IMR-90 (cell line): ENCODE data around the gene ZNF609. TPM values are rescaled to one million over a fixed set of nuclear protein-coding genes. Genes with fewer than 3 reads are reported as not detected.

Experiments used
- ATAC-seq: fragments of 200-7000 bp; cut with Tn5 transposase; 2 replicates; pipeline ENCODE4 v1.9.1; 2020; ENCODE audit warnings: low read depth, mild to moderate bottlenecking, moderate library complexity
- BruUV-seq: library from RNA; stranded (reverse); fragments of 400-500 nt; replicated peaks from 2 replicates; lab custom pipeline; 2021; lab: Mats Ljungman, UMichigan
- CTCF ChIA-PET: fragments of 300-600 bp; formaldehyde crosslinking; extraction: SDS; loops from one replicate; lab custom pipeline; 2021; ENCODE audit warnings: antibody characterized with exemption; lab: Yijun Ruan, JAX
- POLR2A ChIA-PET: fragments of 300-600 bp; sonication (Branson Sonifier 250); formaldehyde crosslinking; loops from one replicate; lab custom pipeline; 2022; ENCODE audit warnings: antibody characterized with exemption; ENCODE audit not compliant: unreplicated experiment; lab: Charles Lee
- DNase-seq: peaks from one replicate; pipeline ENCODE4 v3.0.0; 2013
- H2AFZ ChIP-seq: replicated peaks from 2 replicates; pipeline ENCODE3; 2013; ENCODE audit warnings: low read length, mild to moderate bottlenecking; ENCODE audit not compliant: poor library complexity
- H2AK5ac ChIP-seq: 2 replicates; pipeline ENCODE4 v1.6.1; 2013; ENCODE audit warnings: low read depth, low read length, inconsistent platforms
- H2AK9ac ChIP-seq: replicated peaks from 2 replicates; pipeline ENCODE3; 2013; ENCODE audit warnings: mild to moderate bottlenecking, low read depth, low read length, moderate library complexity; ENCODE audit not compliant: poor library complexity
- H2BK120ac ChIP-seq: 2 replicates; pipeline ENCODE4 v1.6.1; 2013; ENCODE audit warnings: low read depth, low read length, inconsistent platforms
- H2BK15ac ChIP-seq: 3 replicates; pipeline ENCODE4 v1.6.1; 2013; ENCODE audit warnings: low read depth, low read length, inconsistent platforms
- H2BK20ac ChIP-seq: 2 replicates; pipeline ENCODE4 v1.6.1; 2013; ENCODE audit warnings: low read depth, mild to moderate bottlenecking, inconsistent platforms, low read length, moderate library complexity
- H2BK5ac ChIP-seq: 2 replicates; pipeline ENCODE4 v1.6.1; 2013; ENCODE audit warnings: mild to moderate bottlenecking, low read depth, low read length, inconsistent platforms; ENCODE audit not compliant: poor library complexity, severe bottlenecking
- H3K14ac ChIP-seq: replicated peaks from 2 replicates; pipeline ENCODE4 v1.6.1; 2013; ENCODE audit warnings: low read depth, low read length, inconsistent platforms
- H3K18ac ChIP-seq: 2 replicates; pipeline ENCODE4 v1.6.1; 2013; ENCODE audit warnings: low read depth, low read length, control low read depth
- H3K23ac ChIP-seq: 2 replicates; pipeline ENCODE4 v1.6.1; 2013; ENCODE audit warnings: low read depth, low read length, inconsistent platforms
- H3K27ac ChIP-seq: 2 replicates; pipeline ENCODE4 v1.5.1; 2013; ENCODE audit warnings: mild to moderate bottlenecking, control low read depth, low read length; ENCODE audit not compliant: insufficient read depth
- H3K27me3 ChIP-seq: 2 replicates; pipeline ENCODE4 v1.6.1; 2013; ENCODE audit warnings: low read length; ENCODE audit not compliant: control insufficient read depth, insufficient read depth
- H3K36me3 ChIP-seq: 2 replicates; pipeline ENCODE4 v1.6.1; 2013; ENCODE audit warnings: low read length, mixed read lengths; ENCODE audit not compliant: control insufficient read depth, insufficient read depth
- H3K4ac ChIP-seq: 2 replicates; pipeline ENCODE4 v1.6.1; 2013; ENCODE audit warnings: low read depth, low read length, inconsistent platforms
- H3K4me1 ChIP-seq: 2 replicates; pipeline ENCODE4 v1.6.1; 2013; ENCODE audit warnings: low read length, mixed read lengths; ENCODE audit not compliant: control insufficient read depth, insufficient read depth
- H3K4me2 ChIP-seq: 2 replicates; pipeline ENCODE4 v1.6.1; 2013; ENCODE audit warnings: low read depth, mild to moderate bottlenecking, control low read depth, low read length, moderate library complexity
- H3K4me3 ChIP-seq: 2 replicates; pipeline ENCODE4 v1.5.1; 2013; ENCODE audit warnings: low read depth, mild to moderate bottlenecking, control low read depth, low read length, moderate library complexity; ENCODE audit not compliant: insufficient read depth
- H3K56ac ChIP-seq: 2 replicates; pipeline ENCODE4 v1.6.1; 2013; ENCODE audit warnings: low read length, inconsistent platforms; ENCODE audit not compliant: insufficient read depth; ENCODE audit errors: extremely low read depth
- H3K79me1 ChIP-seq, 2 experiments: 2 replicates each; pipeline ENCODE4 v1.6.1; 2013; ENCODE audit warnings: low read length in 2 of 2, inconsistent platforms in 1 of 2, low read depth in 1 of 2
- H3K9ac ChIP-seq: 2 replicates; pipeline ENCODE4 v1.6.1; 2013; ENCODE audit warnings: low read depth, low read length, control low read depth
- H3K9me1 ChIP-seq: 2 replicates; pipeline ENCODE4 v1.6.1; 2013; ENCODE audit warnings: low read length, inconsistent platforms; ENCODE audit not compliant: insufficient read depth
- H3K9me3 ChIP-seq: 2 replicates; pipeline ENCODE4 v1.6.1; 2013; ENCODE audit warnings: low read length; ENCODE audit not compliant: control insufficient read depth, insufficient read depth
- H4K20me1 ChIP-seq: 2 replicates; pipeline ENCODE4 v1.6.1; 2013; ENCODE audit warnings: low read length, inconsistent platforms; ENCODE audit not compliant: insufficient read depth
- H4K5ac ChIP-seq: 2 replicates; pipeline ENCODE4 v1.6.1; 2013; ENCODE audit warnings: mild to moderate bottlenecking, low read depth, low read length, control low read depth
- H4K8ac ChIP-seq, 2 experiments: 2 replicates each; pipeline ENCODE4 v1.6.1; 2013; ENCODE audit warnings: low read depth in 2 of 2, low read length in 2 of 2, control low read depth in 1 of 2, inconsistent platforms in 1 of 2
- H4K91ac ChIP-seq: 2 replicates; pipeline ENCODE4 v1.6.1; 2013; ENCODE audit warnings: low read depth, low read length, inconsistent platforms; ENCODE audit not compliant: insufficient read depth
- BHLHE40 ChIP-seq: fragments of 150-350 bp; IDR thresholded peaks from 2 replicates; pipeline ENCODE4 v1.6.1; 2016; ENCODE audit warnings: mild to moderate bottlenecking, low read depth, low read length
- CEBPB ChIP-seq: IDR thresholded peaks from 2 replicates; pipeline ENCODE4 v1.6.1; 2012; ENCODE audit warnings: low read depth, low read length, improper control_type of control experiment
- CHD1 ChIP-seq: IDR thresholded peaks from 2 replicates; pipeline ENCODE4 v1.6.1; 2012; ENCODE audit warnings: low read depth, low read length, improper control_type of control experiment
- FOS ChIP-seq: fragments of 150-350 bp; IDR thresholded peaks from 2 replicates; pipeline ENCODE4 v1.6.1; 2016; ENCODE audit warnings: low read depth, low read length
- MAFK ChIP-seq: IDR thresholded peaks from 2 replicates; pipeline ENCODE4 v1.6.1; 2012; ENCODE audit warnings: low read depth, low read length, improper control_type of control experiment
- MAZ ChIP-seq: IDR thresholded peaks from 2 replicates; pipeline ENCODE4 v1.6.1; 2012; ENCODE audit warnings: low read depth, mild to moderate bottlenecking, low read length, improper control_type of control experiment, moderate library complexity, borderline replicate concordance
- NFE2L2 ChIP-seq: fragments of 150-350 bp; IDR thresholded peaks from 2 replicates; pipeline ENCODE4 v1.6.1; 2016; ENCODE audit warnings: low read depth, mild to moderate bottlenecking, low read length
- POLR2A ChIP-seq: IDR thresholded peaks from 2 replicates; pipeline ENCODE4 v1.6.1; 2012; ENCODE audit warnings: mild to moderate bottlenecking, low read depth, low read length
- RFX5 ChIP-seq: IDR thresholded peaks from 2 replicates; pipeline ENCODE4 v1.8.0; 2012; ENCODE audit warnings: low read depth, mild to moderate bottlenecking, low read length, moderate library complexity
- SMC3 ChIP-seq: fragments of 150-350 bp; IDR thresholded peaks from 2 replicates; pipeline ENCODE4 v1.6.1; 2016; ENCODE audit warnings: low read depth, mild to moderate bottlenecking, antibody characterized with exemption, low read length, moderate library complexity
- WGBS, 2 experiments: methylation state at CpG; one replicate each; pipeline versions ENCODE4 v1.1.5 to v1.1.7; 2013; ENCODE audit warnings: missing lambda C conversion rate in 2 of 2; ENCODE audit not compliant: insufficient read length in 1 of 2; ENCODE audit errors: extremely low coverage in 2 of 2; 5-methylcytosine and 5-hydroxymethylcytosine counted together
- dilution Hi-C: fragments of 300-500 bp; cut with HindIII; formaldehyde crosslinking; loops from one replicate; pipeline ENCODE4 v1.14.3; 2018; ENCODE audit warnings: low sequenced_read_pairs; ENCODE audit not compliant: unreplicated experiment
- in situ Hi-C: fragments of 300-500 bp; cut with MboI; formaldehyde crosslinking; loops from 3 replicates; pipeline ENCODE4 v1.14.3; 2019; ENCODE audit warnings: low sequenced_read_pairs, inconsistent platforms, mixed read lengths
- intact Hi-C: fragments of 100-400 bp; cut with micrococcal nuclease; formaldehyde crosslinking; loops from 2 replicates; pipeline ENCODE4 v1.10.0; 2022
- polyA plus RNA-seq, 3 experiments: library from polyadenylated mRNA; depleted of rRNA; stranded (reverse); fragments of >200 nt; gene quantifications; 2 replicates each; pipeline ENCODE4 v1.2.3, GENCODE V29; 2012; ENCODE audit warnings: low replicate concordance in 1 of 3
- total RNA-seq: library from RNA; depleted of rRNA; stranded (reverse); fragments of >200 nt; gene quantifications from 2 replicates; pipeline ENCODE4 v1.2.3, GENCODE V29; 2012
- TF ChIP-seq, protein P1 (sequence below): conservative IDR thresholded peaks from 2 replicates; pipeline ENCODE4 v1.5.1; 2012; ENCODE audit warnings: mild to moderate bottlenecking, low read depth, low read length, improper control_type of control experiment
- TF ChIP-seq, protein P2 (sequence below): fragments of 150-350 bp; IDR thresholded peaks from 2 replicates; pipeline ENCODE4 v1.6.1; 2017; ENCODE audit warnings: mild to moderate bottlenecking, antibody characterized with exemption, low read length, low read depth
- TF ChIP-seq, protein P3 (sequence below): fragments of 150-350 bp; IDR thresholded peaks from 2 replicates; pipeline ENCODE4 v1.6.1; 2016; ENCODE audit warnings: low read depth, mild to moderate bottlenecking, low read length, moderate library complexity, borderline replicate concordance

Gene ZNF609
- total and polyA plus RNA-seq, 2 of the 4 experiments (the other 2 are of a cell fraction): 10.4 to 12.5 TPM

DNA sequence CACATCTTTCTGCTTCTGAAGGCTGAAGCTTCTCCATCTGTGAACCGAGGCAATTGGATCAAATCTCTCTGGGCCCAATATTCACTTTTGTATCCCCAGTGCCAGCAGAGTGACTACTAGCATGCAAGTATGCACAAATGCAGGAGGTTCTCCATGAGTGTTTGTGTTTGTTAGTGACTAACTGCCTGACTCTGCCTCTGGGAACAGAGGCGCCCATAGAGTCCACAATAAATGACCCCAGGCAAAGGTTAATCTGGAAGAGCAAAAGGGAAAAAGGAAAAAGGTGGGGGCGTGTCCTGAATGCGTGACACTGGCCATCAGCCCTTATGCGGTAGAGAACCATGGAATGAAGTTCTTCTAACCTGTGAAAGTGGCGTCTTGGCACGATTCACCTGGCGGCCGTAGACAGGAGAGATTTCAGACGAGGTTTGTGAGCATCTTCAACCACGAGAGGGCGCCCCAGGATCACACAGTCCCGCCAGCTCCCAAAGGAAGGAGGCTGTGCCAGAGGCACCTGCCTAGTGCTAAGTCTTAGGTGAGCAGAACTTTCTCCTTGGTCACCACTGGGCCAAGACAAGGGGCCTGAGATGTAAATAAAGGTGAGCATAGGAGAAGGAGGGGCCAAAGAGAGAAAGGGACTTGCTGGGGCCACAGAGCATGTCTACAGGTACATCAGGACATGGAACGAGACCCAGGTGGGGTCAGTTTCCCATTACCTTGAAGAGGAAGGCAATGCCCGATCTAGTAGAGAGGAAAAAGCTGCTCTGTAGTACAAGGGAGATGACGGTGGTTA is 270.8 kb downstream of the ZNF609 start (continued):
- TF ChIP-seq CHD1: no peak
- peak; percentile 87 for TF ChIP-seq SMC3

DNA sequence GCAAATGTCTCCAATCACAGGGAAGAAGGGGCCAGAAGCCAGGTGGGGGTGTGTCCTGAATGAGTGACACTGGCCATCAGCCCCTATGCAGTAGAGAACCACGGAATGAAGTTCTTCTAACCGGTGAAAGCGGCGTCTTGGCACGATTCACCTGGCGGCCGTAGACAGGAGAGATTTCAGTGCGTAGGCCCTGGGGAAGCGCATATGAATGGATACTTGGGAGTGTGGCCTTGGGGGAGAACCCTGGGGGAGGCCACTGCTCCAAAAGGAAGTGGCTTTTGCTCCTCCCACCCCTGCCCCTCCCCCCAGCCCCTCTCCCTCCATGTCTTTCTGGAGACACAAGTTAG is 271.4 kb downstream of the ZNF609 start:
- dilution Hi-C loops: no loop called here
- TF ChIP-seq MAZ (no peak), FOS (no peak), POLR2A (no peak), RFX5 (no peak), NFE2L2 (no peak), SMC3 (no peak), CHD1 (no peak), CEBPB (no peak), BHLHE40 (no peak), MAFK (no peak)
- TF ChIP-seq, protein P1, sequence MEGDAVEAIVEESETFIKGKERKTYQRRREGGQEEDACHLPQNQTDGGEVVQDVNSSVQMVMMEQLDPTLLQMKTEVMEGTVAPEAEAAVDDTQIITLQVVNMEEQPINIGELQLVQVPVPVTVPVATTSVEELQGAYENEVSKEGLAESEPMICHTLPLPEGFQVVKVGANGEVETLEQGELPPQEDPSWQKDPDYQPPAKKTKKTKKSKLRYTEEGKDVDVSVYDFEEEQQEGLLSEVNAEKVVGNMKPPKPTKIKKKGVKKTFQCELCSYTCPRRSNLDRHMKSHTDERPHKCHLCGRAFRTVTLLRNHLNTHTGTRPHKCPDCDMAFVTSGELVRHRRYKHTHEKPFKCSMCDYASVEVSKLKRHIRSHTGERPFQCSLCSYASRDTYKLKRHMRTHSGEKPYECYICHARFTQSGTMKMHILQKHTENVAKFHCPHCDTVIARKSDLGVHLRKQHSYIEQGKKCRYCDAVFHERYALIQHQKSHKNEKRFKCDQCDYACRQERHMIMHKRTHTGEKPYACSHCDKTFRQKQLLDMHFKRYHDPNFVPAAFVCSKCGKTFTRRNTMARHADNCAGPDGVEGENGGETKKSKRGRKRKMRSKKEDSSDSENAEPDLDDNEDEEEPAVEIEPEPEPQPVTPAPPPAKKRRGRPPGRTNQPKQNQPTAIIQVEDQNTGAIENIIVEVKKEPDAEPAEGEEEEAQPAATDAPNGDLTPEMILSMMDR: no peak
- TF ChIP-seq, protein P2, sequence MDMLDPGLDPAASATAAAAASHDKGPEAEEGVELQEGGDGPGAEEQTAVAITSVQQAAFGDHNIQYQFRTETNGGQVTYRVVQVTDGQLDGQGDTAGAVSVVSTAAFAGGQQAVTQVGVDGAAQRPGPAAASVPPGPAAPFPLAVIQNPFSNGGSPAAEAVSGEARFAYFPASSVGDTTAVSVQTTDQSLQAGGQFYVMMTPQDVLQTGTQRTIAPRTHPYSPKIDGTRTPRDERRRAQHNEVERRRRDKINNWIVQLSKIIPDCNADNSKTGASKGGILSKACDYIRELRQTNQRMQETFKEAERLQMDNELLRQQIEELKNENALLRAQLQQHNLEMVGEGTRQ: no peak
- TF ChIP-seq, protein P3, sequence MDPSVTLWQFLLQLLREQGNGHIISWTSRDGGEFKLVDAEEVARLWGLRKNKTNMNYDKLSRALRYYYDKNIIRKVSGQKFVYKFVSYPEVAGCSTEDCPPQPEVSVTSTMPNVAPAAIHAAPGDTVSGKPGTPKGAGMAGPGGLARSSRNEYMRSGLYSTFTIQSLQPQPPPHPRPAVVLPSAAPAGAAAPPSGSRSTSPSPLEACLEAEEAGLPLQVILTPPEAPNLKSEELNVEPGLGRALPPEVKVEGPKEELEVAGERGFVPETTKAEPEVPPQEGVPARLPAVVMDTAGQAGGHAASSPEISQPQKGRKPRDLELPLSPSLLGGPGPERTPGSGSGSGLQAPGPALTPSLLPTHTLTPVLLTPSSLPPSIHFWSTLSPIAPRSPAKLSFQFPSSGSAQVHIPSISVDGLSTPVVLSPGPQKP: no peak

More for the DNA sequence above, 271.4 kb downstream of the ZNF609 start:
- H3K27ac ChIP-seq: no peak overlapping the region
- CTCF ChIA-PET: interaction anchor here (1.0 to 1.8 kb wide), 2 partner anchors 9 to 78 kb away, joined by 3 to 9 read pairs; no protein-coding TSS in a partner anchor
- no peak overlapping the region for H2BK120ac ChIP-seq
- H3K14ac ChIP-seq: no peak overlapping the region
- no peak overlapping the region for H2AK5ac ChIP-seq
- no peak overlapping the region for H4K91ac ChIP-seq
- in situ Hi-C loops (loop anchor here (5.0 kb wide), 2 partner anchors 81 to 176 kb away; no protein-coding TSS in a partner anchor), intact Hi-C loops (loop anchor here (1.0 to 5.0 kb wide), 3 partner anchors 79 to 301 kb away; no protein-coding TSS in a partner anchor)
- no peak overlapping the region for H2AK9ac ChIP-seq
- H3K4me3 ChIP-seq: no peak overlapping the region
- H3K56ac ChIP-seq: no peak overlapping the region
- no peak overlapping the region for H3K9ac ChIP-seq
- BruUV-seq: no TSS peak
- no peak overlapping the region for H3K23ac ChIP-seq
- no peak overlapping the region for H3K4me2 ChIP-seq
- DNase-seq: no peak
- no peaks in the 10 kb centered on the region for H3K9me3 ChIP-seq
- peak overlapping the region; percentile 56 for H2AFZ ChIP-seq
- no peak overlapping the region for H2BK5ac ChIP-seq
- H3K36me3 ChIP-seq: no peaks in the 10 kb centered on the region
- H2BK20ac ChIP-seq: no peak overlapping the region
- H4K5ac ChIP-seq: no peak overlapping the region
- H4K20me1 ChIP-seq: no peaks in the 10 kb centered on the region
- ATAC-seq: no peak
- H3K4ac ChIP-seq: no peak overlapping the region
- H3K18ac ChIP-seq: no peak overlapping the region
- H4K8ac ChIP-seq: no peak overlapping the region
- H3K9me1 ChIP-seq: no peaks in the 10 kb centered on the region
- H3K4me1 ChIP-seq: no peaks in the 10 kb centered on the region
- WGBS, 2 experiments: 30% methylated on average over 2 of the region's 9 CpGs; no CpG with 5 or more reads in 1 of the 2 experiments
- no peaks in the 10 kb centered on the region for H3K27me3 ChIP-seq
- H3K79me1 ChIP-seq: no peaks in the 10 kb centered on the region
- POLR2A ChIA-PET: no interaction called here
- no peak overlapping the region for H2BK15ac ChIP-seq
